ENCODE measurements around the gene C1orf87. TPM values are rescaled to one million over a fixed set of nuclear protein-coding genes. Genes with fewer than 3 reads are reported as not detected.

The C1orf87 gene
- total RNA-seq, 1 experiment from 2014 or later: not detected

GRCh38 chr1:59994302-59995198, 79.0 kb downstream of the C1orf87 start (continued):
- TF ChIP-seq, protein P1, sequence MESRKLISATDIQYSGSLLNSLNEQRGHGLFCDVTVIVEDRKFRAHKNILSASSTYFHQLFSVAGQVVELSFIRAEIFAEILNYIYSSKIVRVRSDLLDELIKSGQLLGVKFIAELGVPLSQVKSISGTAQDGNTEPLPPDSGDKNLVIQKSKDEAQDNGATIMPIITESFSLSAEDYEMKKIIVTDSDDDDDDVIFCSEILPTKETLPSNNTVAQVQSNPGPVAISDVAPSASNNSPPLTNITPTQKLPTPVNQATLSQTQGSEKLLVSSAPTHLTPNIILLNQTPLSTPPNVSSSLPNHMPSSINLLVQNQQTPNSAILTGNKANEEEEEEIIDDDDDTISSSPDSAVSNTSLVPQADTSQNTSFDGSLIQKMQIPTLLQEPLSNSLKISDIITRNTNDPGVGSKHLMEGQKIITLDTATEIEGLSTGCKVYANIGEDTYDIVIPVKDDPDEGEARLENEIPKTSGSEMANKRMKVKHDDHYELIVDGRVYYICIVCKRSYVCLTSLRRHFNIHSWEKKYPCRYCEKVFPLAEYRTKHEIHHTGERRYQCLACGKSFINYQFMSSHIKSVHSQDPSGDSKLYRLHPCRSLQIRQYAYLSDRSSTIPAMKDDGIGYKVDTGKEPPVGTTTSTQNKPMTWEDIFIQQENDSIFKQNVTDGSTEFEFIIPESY (IDR thresholded peaks at IDR 0.05; ENCODE audit: extremely low read depth, insufficient replicate concordance, low read length): no peak
- TF ChIP-seq TCF7L2 (IDR thresholded peaks at IDR 0.05; ENCODE audit: borderline replicate concordance, extremely low read depth, insufficient read depth, insufficient read length) (no peak), POLR2A (IDR thresholded peaks at IDR 0.05; ENCODE audit: borderline replicate concordance, extremely low read depth, insufficient read depth, insufficient read length) (no peak), JUND (IDR thresholded peaks at IDR 0.05) (no peak), EZH2 (IDR thresholded peaks at IDR 0.05) (no peak), FOSL1 (IDR thresholded peaks at IDR 0.05; ENCODE audit: low read depth) (no peak), REST (IDR thresholded peaks at IDR 0.05; ENCODE audit: low read depth) (no peak)
- TF ChIP-seq, protein P2, sequence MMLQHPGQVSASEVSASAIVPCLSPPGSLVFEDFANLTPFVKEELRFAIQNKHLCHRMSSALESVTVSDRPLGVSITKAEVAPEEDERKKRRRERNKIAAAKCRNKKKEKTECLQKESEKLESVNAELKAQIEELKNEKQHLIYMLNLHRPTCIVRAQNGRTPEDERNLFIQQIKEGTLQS (IDR thresholded peaks at IDR 0.05): no peak
